Measurements from ENCODE around the gene RCOR3.

The RCOR3 gene

DNA sequence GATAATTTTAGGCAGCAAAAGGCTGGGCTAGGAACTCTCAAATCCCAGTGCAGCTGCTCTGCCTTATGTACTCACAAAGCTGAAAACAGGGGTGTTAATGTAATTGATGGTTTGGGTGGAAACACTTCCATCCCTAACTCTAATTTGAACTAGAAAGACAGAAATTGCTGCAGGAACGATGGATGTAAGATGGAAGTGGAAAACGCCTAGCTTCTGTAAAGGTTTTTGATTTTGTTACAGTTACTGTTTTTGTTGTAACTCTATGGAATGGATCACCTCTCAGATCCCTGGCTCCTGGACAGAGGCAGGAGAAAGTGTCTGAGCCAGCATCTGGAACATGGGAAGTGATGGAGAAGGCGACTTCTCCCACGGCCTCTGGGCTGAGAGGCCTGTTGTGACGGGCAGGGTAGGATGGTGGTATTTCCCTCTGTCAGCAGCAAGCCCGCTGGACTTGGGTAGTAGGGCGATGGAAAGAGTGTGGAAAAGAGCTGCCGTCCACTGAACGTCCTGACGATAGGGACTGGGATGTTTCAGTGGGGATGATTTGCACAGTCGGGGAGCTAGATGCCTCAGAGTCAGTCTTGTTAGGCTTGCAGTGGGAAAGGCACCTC is 69.0 kb downstream of the RCOR3 start:
- Histone ChIP-seq H3K4me3 (ENCODE audit: low read length) (peak overlapping the region; percentile 70), H3K4me1 (ENCODE audit: control insufficient read depth, insufficient read depth, low read length) (peaks cover 5% of the 10 kb centered on the region)

DNA sequence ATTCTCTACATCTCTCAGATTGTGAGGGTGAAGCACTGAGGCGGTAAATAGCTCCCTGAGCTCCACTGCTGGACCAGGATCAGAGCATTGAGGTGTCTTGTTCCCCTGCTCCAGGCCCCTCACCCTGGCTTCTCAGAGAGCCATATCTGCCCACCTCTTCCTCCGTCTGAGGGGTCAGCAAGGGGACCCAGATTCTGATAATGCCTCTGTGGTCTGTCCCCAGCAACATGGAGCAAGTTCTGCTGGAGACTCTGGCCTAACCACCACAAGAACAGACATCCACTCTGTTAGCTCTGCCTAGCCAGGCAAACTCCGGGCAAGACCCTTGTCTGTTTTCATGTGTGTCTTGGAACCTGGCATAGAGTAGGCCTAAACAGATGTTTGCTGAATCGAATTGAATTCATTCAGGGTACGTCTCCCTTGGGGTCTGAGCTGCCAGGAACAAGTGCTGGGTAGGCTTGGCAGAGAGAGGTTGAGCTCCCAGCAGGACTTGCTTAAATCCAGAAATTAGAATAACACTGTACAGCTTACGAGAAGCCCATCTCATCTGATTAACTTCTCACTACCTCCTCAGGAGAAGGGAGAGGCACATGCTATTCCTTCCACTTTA is 69.8 kb downstream of the RCOR3 start:
- Histone ChIP-seq H3K4me3 (ENCODE audit: low read length) (no peak overlapping the region), H3K4me2 (ENCODE audit: low read length) (no peak overlapping the region), H3K9me3 (replicated peaks; ENCODE audit: low read length) (no peaks in the 10 kb centered on the region), H3K27me3 (ENCODE audit: control insufficient read depth, insufficient read depth, low read length) (no peaks in the 10 kb centered on the region), H3K4me1 (ENCODE audit: control insufficient read depth, insufficient read depth, low read length) (peaks cover 5% of the 10 kb centered on the region), H3K9ac (ENCODE audit: low read depth, low read length) (no peak overlapping the region), H3K36me3 (ENCODE audit: insufficient read depth, low read length) (no peaks in the 10 kb centered on the region)

More for the DNA sequence above, 69.0 kb downstream of the RCOR3 start:
- no peak overlapping the region for H3K9ac ChIP-seq (ENCODE audit: low read depth, low read length)
- H3K4me2 ChIP-seq (ENCODE audit: low read length): peak overlapping the region; percentile 84
- no peaks in the 10 kb centered on the region for H3K9me3 ChIP-seq (replicated peaks; ENCODE audit: low read length)
- H3K36me3 ChIP-seq (ENCODE audit: insufficient read depth, low read length): no peaks in the 10 kb centered on the region
- no peaks in the 10 kb centered on the region for H3K27me3 ChIP-seq (ENCODE audit: control insufficient read depth, insufficient read depth, low read length)

DNA sequence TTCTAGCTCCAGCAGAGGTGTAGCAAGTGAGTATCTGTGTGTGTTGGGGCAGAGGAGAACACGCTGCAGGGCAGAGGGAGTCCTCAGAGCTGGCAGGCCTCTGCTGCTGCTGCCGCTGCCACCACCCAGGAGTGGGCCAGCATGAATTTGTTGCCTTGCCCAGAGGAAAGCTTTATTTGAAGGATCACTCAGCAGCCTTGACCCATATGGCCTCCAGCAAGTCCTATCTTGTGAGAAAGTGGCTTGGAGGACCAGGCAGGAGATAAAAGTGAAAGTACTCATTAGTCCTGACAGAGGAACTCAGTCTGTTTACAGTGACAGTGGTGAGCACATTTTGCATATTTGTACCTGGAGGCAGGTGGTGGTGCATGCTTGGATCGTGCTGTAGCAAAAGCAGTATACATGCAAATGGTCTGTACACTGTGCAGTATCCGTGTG is 70.6 kb downstream of the RCOR3 start:
- Histone ChIP-seq H3K9ac (ENCODE audit: low read depth, low read length) (no peak overlapping the region), H3K27me3 (ENCODE audit: control insufficient read depth, insufficient read depth, low read length) (no peaks in the 10 kb centered on the region), H3K4me1 (ENCODE audit: control insufficient read depth, insufficient read depth, low read length) (peaks cover 5% of the 10 kb centered on the region), H3K9me3 (replicated peaks; ENCODE audit: low read length) (no peaks in the 10 kb centered on the region), H3K4me2 (ENCODE audit: low read length) (no peak overlapping the region), H3K36me3 (ENCODE audit: insufficient read depth, low read length) (no peaks in the 10 kb centered on the region), H3K4me3 (ENCODE audit: low read length) (no peak overlapping the region)

DNA sequence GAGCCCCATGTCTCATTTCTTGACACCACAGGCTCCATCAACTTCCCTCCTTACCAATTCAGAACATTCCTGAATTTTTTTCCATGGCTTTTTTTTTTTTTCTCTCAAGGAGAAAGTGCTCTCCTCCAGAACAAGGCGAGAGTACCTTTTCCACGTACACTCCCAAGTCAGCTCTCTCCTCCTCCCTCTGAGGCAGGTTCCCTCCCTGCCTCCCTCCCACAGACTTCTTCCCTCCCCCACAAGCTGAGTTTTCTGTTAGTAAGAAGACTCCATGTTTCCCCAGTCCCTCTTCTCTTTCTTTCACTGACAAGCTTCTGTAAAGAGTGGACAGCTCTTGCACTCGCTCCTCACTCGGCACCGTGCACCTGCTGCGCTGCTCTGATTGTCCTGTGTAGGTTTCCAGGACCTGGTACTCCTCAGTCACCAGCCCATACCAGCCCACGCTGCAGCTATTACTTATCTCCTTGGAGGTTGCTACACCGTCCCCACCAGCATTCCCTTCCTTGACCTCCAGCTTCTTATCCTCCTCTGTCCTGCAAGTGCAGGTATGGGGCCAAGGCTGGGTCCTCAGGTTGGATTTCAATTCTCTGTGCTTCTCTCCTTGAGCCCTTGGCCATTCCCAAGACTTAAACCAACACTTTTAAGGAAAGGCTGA is 71.2 kb downstream of the RCOR3 start:
- Histone ChIP-seq H3K4me2 (ENCODE audit: low read length) (no peak overlapping the region), H3K9ac (ENCODE audit: low read depth, low read length) (no peak overlapping the region), H3K4me3 (ENCODE audit: low read length) (no peak overlapping the region), H3K36me3 (ENCODE audit: insufficient read depth, low read length) (no peaks in the 10 kb centered on the region), H3K27me3 (ENCODE audit: control insufficient read depth, insufficient read depth, low read length) (no peaks in the 10 kb centered on the region), H3K9me3 (replicated peaks; ENCODE audit: low read length) (no peaks in the 10 kb centered on the region), H3K4me1 (ENCODE audit: control insufficient read depth, insufficient read depth, low read length) (peaks cover 5% of the 10 kb centered on the region)

DNA sequence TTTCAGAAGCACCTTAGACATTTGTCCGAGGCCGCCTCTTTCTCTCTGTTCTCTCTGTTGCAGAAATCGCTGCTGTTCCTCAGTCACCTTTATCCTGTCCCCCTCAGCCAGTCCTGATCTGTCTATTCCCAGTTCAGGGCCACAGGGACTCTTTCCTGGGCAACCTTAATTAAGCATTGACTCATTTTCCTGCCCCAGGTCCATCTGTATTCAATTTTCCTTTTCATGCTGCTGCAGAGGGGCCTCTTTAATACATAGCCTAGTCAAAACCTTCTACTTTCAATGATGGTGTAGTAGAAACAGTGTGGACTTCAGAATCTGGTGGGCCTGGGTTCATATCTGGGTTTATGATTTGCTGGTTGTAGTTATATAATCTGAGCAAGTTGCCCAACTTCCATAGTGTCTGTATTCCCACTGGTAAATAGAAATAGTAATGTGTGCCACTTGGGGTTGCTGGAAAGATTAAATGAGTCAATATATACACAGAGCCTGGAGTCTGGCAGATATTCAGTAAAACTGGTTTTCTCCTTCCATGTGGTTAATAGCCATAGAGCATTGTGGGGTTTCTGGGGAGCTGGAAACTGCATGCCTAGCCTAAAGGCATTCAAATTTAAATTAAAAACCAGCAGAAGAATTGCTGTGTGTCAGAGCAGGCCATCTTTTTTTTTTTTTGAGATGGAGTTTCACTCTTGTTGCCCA is 72.0 kb downstream of the RCOR3 start:
- Histone ChIP-seq H3K36me3 (ENCODE audit: insufficient read depth, low read length) (no peaks in the 10 kb centered on the region), H3K4me1 (ENCODE audit: control insufficient read depth, insufficient read depth, low read length) (peaks cover 5% of the 10 kb centered on the region), H3K4me2 (ENCODE audit: low read length) (no peak overlapping the region), H3K27me3 (ENCODE audit: control insufficient read depth, insufficient read depth, low read length) (no peaks in the 10 kb centered on the region), H3K9me3 (replicated peaks; ENCODE audit: low read length) (no peaks in the 10 kb centered on the region), H3K9ac (ENCODE audit: low read depth, low read length) (no peak overlapping the region), H3K4me3 (ENCODE audit: low read length) (no peak overlapping the region)

DNA sequence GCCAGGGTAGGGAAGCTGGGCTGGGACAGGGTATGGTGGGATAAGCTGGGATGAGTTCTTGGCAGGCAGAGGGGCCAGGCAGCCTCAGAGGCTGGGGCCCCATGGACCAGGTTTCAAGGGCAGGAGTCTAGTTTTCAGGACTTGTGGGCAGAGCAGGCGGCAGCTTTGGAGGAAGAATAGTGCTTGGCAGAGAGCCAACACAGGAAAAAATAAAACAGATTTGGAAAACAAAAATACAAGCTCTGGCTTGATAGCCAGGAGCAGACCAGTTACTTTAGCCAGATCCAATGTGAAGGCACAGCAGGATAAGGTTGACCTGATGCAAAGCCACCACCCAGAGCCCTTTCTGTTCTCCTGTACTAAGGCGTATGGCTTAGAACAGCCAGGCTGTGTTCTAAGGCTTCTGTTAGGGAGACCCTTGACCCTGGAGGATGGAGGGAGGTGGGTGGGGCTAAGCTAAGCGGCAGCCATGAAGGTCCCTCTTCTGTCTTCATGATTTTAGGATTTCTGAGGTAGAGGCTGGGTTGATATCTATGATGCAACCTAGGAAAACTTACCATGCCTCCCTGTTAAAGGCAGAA is 73.0 kb downstream of the RCOR3 start:
- Histone ChIP-seq H3K4me2 (ENCODE audit: low read length) (no peak overlapping the region), H3K9ac (ENCODE audit: low read depth, low read length) (no peak overlapping the region), H3K4me1 (ENCODE audit: control insufficient read depth, insufficient read depth, low read length) (peaks cover 5% of the 10 kb centered on the region), H3K36me3 (ENCODE audit: insufficient read depth, low read length) (no peaks in the 10 kb centered on the region), H3K9me3 (replicated peaks; ENCODE audit: low read length) (no peaks in the 10 kb centered on the region), H3K4me3 (ENCODE audit: low read length) (no peak overlapping the region), H3K27me3 (ENCODE audit: control insufficient read depth, insufficient read depth, low read length) (no peaks in the 10 kb centered on the region)

DNA sequence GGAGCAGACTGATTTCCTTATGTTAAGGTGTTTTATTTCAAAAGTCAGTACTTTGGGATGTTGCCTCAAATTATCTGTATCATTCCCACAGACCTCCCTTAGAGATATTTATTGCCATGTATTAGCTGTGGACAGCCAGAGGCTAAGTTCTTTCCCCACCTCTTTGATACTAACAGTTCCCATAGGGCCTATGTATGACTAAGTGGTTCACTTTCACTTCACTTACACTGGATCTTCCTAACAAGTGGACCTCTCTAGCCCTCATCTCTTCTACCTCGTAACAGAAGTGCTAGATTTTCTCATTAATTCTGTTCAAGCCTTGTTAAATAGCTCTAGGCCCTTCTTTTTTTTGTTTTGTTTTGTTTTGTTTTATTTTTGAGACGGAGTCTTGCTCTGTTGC is 73.7 kb downstream of the RCOR3 start:
- H3K4me1 ChIP-seq (ENCODE audit: control insufficient read depth, insufficient read depth, low read length): peaks cover 5% of the 10 kb centered on the region
- no peak overlapping the region for H3K4me3 ChIP-seq (ENCODE audit: low read length)
- no peaks in the 10 kb centered on the region for H3K36me3 ChIP-seq (ENCODE audit: insufficient read depth, low read length)
- no peak overlapping the region for H3K4me2 ChIP-seq (ENCODE audit: low read length)
- H3K9ac ChIP-seq (ENCODE audit: low read depth, low read length): no peak overlapping the region
- H3K27me3 ChIP-seq (ENCODE audit: control insufficient read depth, insufficient read depth, low read length): no peaks in the 10 kb centered on the region
- no peaks in the 10 kb centered on the region for H3K9me3 ChIP-seq (replicated peaks; ENCODE audit: low read length)

DNA sequence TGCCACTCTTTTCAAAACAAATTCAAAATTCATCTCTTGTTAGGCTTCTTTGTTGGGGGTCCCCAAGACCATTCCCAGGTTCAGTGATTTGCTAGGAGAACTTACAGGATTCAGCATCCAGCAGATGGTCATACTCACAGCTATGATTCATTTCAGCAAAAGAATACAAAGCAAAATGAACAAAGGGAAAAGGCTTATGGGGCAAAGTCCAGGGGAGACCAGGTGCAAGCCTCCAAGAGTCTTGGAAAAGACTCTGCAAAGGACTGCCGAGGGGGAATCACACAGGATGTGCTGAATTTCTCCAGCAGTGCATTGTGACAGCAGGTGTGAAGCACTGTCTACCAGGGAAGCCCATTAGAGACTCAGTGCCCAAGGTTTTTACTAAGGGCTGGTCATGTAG is 74.7 kb downstream of the RCOR3 start:
- Histone ChIP-seq H3K9ac (ENCODE audit: low read depth, low read length) (no peak overlapping the region), H3K9me3 (replicated peaks; ENCODE audit: low read length) (no peaks in the 10 kb centered on the region), H3K4me3 (ENCODE audit: low read length) (no peak overlapping the region), H3K27me3 (ENCODE audit: control insufficient read depth, insufficient read depth, low read length) (no peaks in the 10 kb centered on the region), H3K4me2 (ENCODE audit: low read length) (no peak overlapping the region), H3K4me1 (ENCODE audit: control insufficient read depth, insufficient read depth, low read length) (no peaks in the 10 kb centered on the region), H3K36me3 (ENCODE audit: insufficient read depth, low read length) (no peaks in the 10 kb centered on the region)

DNA sequence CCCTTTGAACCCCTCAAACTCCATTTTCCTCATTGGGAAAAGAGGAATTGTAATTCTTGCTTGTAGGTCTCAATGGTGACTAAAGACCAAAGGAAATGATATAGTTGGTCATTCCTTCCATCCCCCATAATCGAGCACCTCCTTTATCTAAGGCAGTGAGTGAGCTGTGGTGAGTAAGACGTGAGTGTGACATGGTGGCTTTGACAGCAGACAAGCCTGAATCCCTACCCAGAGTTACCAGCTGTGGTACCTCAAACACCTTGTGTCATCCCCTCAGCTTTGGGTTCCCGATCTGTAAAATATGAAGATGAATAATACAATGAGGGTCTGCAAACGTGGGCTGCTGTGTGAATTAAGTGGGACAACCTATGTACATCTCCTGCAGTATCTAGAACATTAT is 75.8 kb downstream of the RCOR3 start:
- no peaks in the 10 kb centered on the region for H3K36me3 ChIP-seq (ENCODE audit: insufficient read depth, low read length)
- H3K4me2 ChIP-seq (ENCODE audit: low read length): no peak overlapping the region
- H3K4me3 ChIP-seq (ENCODE audit: low read length): no peak overlapping the region
- no peak overlapping the region for H3K9ac ChIP-seq (ENCODE audit: low read depth, low read length)
- H3K4me1 ChIP-seq (ENCODE audit: control insufficient read depth, insufficient read depth, low read length): no peaks in the 10 kb centered on the region
- no peaks in the 10 kb centered on the region for H3K9me3 ChIP-seq (replicated peaks; ENCODE audit: low read length)
- no peaks in the 10 kb centered on the region for H3K27me3 ChIP-seq (ENCODE audit: control insufficient read depth, insufficient read depth, low read length)

DNA sequence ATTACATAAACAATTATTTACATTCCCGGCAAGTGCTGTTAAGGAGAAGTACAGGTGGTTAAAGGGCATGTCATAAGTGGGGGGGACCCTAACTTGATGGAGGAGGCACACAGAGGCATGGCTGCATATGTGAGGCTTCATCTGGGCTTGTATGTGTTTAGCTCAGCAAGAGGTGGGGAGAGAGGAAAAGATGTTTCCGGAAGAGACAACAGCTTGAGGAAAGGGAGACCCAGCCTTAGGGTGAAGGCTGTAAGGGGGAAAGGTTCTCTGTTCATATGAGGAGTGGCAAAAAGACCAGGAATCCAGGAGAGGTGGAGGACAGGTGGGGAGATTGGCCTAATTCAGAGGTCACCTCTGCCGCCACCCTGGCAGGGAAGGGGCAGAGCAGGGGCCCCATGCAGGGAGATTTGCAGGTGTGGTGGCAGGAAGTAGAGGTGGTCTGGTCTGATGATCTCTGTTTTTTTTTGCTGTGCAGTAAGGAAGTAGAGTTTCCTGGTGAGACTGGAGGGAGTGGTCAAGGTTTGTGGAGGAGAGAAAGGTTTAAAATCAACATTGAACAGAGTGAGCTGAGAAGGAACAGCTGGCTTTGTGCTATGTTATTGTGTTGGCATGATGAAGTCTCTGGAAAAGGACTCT is 76.5 kb downstream of the RCOR3 start:
- H3K4me2 ChIP-seq (ENCODE audit: low read length): no peak overlapping the region
- no peaks in the 10 kb centered on the region for H3K4me1 ChIP-seq (ENCODE audit: control insufficient read depth, insufficient read depth, low read length)
- no peak overlapping the region for H3K9ac ChIP-seq (ENCODE audit: low read depth, low read length)
- no peaks in the 10 kb centered on the region for H3K27me3 ChIP-seq (ENCODE audit: control insufficient read depth, insufficient read depth, low read length)
- no peaks in the 10 kb centered on the region for H3K36me3 ChIP-seq (ENCODE audit: insufficient read depth, low read length)
- H3K9me3 ChIP-seq (replicated peaks; ENCODE audit: low read length): no peaks in the 10 kb centered on the region
- H3K4me3 ChIP-seq (ENCODE audit: low read length): no peak overlapping the region

DNA sequence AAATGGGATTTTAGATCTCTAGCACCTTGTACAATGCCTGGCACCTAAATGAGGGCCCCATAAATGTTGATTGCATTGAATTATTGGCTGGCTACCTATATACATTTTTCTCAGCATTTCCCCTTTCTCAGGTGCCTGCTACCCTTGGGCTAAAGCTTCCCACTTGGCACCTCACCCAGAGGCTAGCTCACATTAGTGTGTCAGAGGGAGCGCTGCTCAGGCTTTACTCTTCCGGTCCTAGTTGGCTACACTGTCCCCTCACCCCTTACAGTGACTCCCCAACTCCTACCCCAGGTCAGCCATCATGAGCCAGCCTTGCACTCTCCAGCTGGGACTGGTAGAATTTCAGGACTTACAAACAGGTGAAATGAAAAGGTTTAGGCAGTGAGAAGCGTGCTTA is 77.0 kb downstream of the RCOR3 start:
- no peak overlapping the region for H3K9ac ChIP-seq (ENCODE audit: low read depth, low read length)

More for the DNA sequence above, 77.0 kb downstream of the RCOR3 start:
- no peaks in the 10 kb centered on the region for H3K4me1 ChIP-seq (ENCODE audit: control insufficient read depth, insufficient read depth, low read length)
- H3K36me3 ChIP-seq (ENCODE audit: insufficient read depth, low read length): no peaks in the 10 kb centered on the region
- H3K4me3 ChIP-seq (ENCODE audit: low read length): no peak overlapping the region
- no peaks in the 10 kb centered on the region for H3K9me3 ChIP-seq (replicated peaks; ENCODE audit: low read length)
- no peaks in the 10 kb centered on the region for H3K27me3 ChIP-seq (ENCODE audit: control insufficient read depth, insufficient read depth, low read length)
- no peak overlapping the region for H3K4me2 ChIP-seq (ENCODE audit: low read length)
